GM18858 (cell line): ENCODE data around the gene OR6B2.

Experiments
- ATAC-seq: cut with Tn5 transposase; IDR thresholded peaks from one replicate; pipeline ENCODE4 v1.9.1; 2021; ENCODE audit not compliant: unreplicated experiment

Gene OR6B2

GRCh38 chr2:240042740-240043139 is 12.5 kb upstream of the OR6B2 start:
- no peak for ATAC-seq

- ATAC-seq: no peak
These were observed 11.1 kb upstream of the OR6B2 start for GRCh38 chr2:240041363-240041762.

- no peak for ATAC-seq
These were observed 7.1 kb upstream of the OR6B2 start for GRCh38 chr2:240037358-240037757.

GRCh38 chr2:240033330-240033678 is 3.1 kb upstream of the OR6B2 start:
- ATAC-seq: no peak

- ATAC-seq: no peak
These were observed 2.4 kb upstream of the OR6B2 start for GRCh38 chr2:240032406-240033329.

- ATAC-seq: peak; percentile 9
These were observed 5.5 kb downstream of the OR6B2 start for GRCh38 chr2:240024766-240025165.

- ATAC-seq: no peak
These were observed 6.4 kb downstream of the OR6B2 start for GRCh38 chr2:240023792-240024191.

GRCh38 chr2:240021488-240022104 is 8.6 kb downstream of the OR6B2 start:
- ATAC-seq: no peak

- no peak for ATAC-seq
These were observed 12.0 kb downstream of the OR6B2 start for GRCh38 chr2:240018071-240018750.

- ATAC-seq: no peak
These were observed 15.9 kb downstream of the OR6B2 start for GRCh38 chr2:240014327-240014726.

- no peak for ATAC-seq
These were observed 16.9 kb downstream of the OR6B2 start for GRCh38 chr2:240013343-240013742.

- ATAC-seq: no peak
These were observed 27.2 kb downstream of the OR6B2 start for GRCh38 chr2:240002983-240003382.

GRCh38 chr2:240000671-240001070 is 29.6 kb downstream of the OR6B2 start:
- ATAC-seq: no peak

- no peak for ATAC-seq
These were observed 32.4 kb downstream of the OR6B2 start for GRCh38 chr2:239997686-239998409.

GRCh38 chr2:239994086-239994485 is 36.1 kb downstream of the OR6B2 start:
- no peak for ATAC-seq

GRCh38 chr2:239993291-239993690 is 36.9 kb downstream of the OR6B2 start:
- no peak for ATAC-seq

- ATAC-seq: no peak
These were observed 38.4 kb downstream of the OR6B2 start for GRCh38 chr2:239991689-239992314.

- no peak for ATAC-seq
These were observed 39.3 kb downstream of the OR6B2 start for GRCh38 chr2:239990966-239991365.

- no peak for ATAC-seq
These were observed 44.9 kb downstream of the OR6B2 start for GRCh38 chr2:239985356-239985755.

- ATAC-seq: no peak
These were observed 45.6 kb downstream of the OR6B2 start for GRCh38 chr2:239984421-239985194.
